GM12874 (cell line): ENCODE measurements around the gene TNK1.

Experiments
- TF ChIP-seq, protein P1 (sequence below): IDR thresholded peaks from 2 replicates; pipeline ENCODE4 v1.5.1; 2011; ENCODE audit warnings: low read depth, mild to moderate bottlenecking, control low read depth, low read length, moderate library complexity; ENCODE audit not compliant: insufficient read depth

TNK1 gene

GRCh38 chr17:7407082-7407481, 26.2 kb downstream of the TNK1 start:
- TF ChIP-seq, protein P1, sequence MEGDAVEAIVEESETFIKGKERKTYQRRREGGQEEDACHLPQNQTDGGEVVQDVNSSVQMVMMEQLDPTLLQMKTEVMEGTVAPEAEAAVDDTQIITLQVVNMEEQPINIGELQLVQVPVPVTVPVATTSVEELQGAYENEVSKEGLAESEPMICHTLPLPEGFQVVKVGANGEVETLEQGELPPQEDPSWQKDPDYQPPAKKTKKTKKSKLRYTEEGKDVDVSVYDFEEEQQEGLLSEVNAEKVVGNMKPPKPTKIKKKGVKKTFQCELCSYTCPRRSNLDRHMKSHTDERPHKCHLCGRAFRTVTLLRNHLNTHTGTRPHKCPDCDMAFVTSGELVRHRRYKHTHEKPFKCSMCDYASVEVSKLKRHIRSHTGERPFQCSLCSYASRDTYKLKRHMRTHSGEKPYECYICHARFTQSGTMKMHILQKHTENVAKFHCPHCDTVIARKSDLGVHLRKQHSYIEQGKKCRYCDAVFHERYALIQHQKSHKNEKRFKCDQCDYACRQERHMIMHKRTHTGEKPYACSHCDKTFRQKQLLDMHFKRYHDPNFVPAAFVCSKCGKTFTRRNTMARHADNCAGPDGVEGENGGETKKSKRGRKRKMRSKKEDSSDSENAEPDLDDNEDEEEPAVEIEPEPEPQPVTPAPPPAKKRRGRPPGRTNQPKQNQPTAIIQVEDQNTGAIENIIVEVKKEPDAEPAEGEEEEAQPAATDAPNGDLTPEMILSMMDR, result no peak

GRCh38 chr17:7407485-7408251, 26.8 kb downstream of the TNK1 start, which contains the start of gene NLGN2:
TSS of gene NLGN2 (plus strand) at chr17:7407845. CDS start at chr17:7408256, 411 bp downstream.
- TF ChIP-seq, protein P1, result no peak

GRCh38 chr17:7408252-7408727, 27.4 kb downstream of the TNK1 start:
- TF ChIP-seq, protein P1, result no peak

DNA sequence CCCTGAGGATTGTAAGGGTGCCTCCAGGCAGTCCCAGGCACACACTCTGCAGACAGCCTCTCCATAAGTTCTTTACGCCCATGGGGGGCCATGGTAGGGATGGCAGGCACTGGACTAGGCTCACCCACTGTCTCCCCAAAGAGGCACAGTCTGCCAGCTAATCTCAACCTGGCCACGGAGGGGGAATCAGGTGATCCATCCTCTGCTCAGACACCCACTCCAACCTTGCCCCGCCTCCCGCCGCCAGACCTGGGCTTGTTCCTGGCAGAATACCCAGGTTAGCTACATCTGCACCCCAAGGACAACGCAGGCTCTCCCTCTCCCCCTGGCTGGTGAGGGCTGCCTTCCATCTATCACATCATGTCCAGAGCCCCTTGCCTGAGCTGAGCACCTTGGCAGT, 28.0 kb downstream of the TNK1 start:
- TF ChIP-seq, protein P1, result no peak

DNA sequence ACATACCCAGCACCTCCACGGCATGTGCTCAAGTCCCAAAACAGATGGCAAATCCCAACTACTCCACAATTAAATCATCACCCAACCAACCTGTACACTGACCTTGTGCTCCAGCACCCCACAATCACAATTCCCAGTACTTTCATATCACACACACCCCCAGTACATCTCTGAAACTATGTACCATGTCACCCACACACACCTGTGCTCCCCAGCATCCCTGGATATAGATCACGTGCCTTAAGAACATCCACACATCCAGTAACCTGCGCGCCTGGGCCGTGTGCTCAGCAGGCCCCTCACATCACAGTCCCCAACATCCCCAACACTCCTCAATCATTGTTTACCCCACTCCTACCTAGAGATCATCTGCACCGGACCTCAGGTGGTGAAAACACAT, 28.8 kb downstream of the TNK1 start:
- TF ChIP-seq, protein P1, result no peak

- TF ChIP-seq, protein P1, result no peak
Measured at GRCh38 chr17:7410634-7411426, 29.9 kb downstream of the TNK1 start.

DNA sequence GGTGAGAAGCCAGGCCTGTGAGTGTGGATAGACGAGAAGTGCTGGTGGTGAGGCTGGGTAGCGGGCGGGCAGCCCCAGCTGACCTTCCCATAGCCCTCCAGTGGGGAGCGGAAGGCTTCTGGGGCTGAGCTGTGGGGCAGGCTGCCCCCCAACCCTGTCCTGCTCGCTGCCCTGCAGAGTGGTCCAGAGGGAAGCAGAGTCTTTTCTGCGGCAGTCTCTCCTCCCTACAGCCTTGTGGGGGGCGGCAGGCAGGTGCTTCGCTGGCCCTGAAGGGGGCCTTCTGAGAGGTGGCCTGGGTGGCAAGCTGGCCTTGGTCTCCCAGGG, 30.5 kb downstream of the TNK1 start:
- TF ChIP-seq, protein P1, result no peak
